Mesothelial cell of epicardium (in vitro differentiated cells): ENCODE results near the gene TMEM14C. TPM values are rescaled to one million over a fixed set of nuclear protein-coding genes. Genes with fewer than 3 reads are reported as not detected.
"Not testable (repeated sequence)": the region's sequence is repeated elsewhere in the genome, so short reads cannot be mapped to it uniquely, and the experiment has no call there.

Experiments
- DNase-seq, 2 experiments: peaks; one replicate each; pipeline ENCODE4 v3.0.0; 2021; ENCODE audit warnings: low spot score in 2 of 2; ENCODE audit not compliant: unreplicated experiment in 2 of 2
- H3K27ac Mint-ChIP-seq: 2 replicates; pipeline ENCODE4 v1.8.0; 2021; ENCODE audit warnings: mixed read lengths
- H3K27me3 Mint-ChIP-seq: 2 replicates; pipeline ENCODE4 v1.8.0; 2021; ENCODE audit warnings: low read depth, mixed read lengths
- H3K36me3 Mint-ChIP-seq: 2 replicates; pipeline ENCODE4 v1.8.0; 2021; ENCODE audit warnings: mixed read lengths
- H3K4me1 Mint-ChIP-seq: 2 replicates; pipeline ENCODE4 v1.8.0; 2021; ENCODE audit warnings: mixed read lengths
- H3K4me3 Mint-ChIP-seq: 2 replicates; pipeline ENCODE4 v1.8.0; 2021; ENCODE audit warnings: mild to moderate bottlenecking, moderate library complexity, mixed read lengths
- H3K9me3 Mint-ChIP-seq: 2 replicates; pipeline ENCODE4 v1.8.0; 2021; ENCODE audit warnings: mixed read lengths
- CTCF ChIP-seq: fragments of 200-600 bp; sonication (generic); IDR thresholded peaks from one replicate; pipeline ENCODE4 v1.5.0; 2021; ENCODE audit warnings: antibody characterized with exemption; ENCODE audit not compliant: unreplicated experiment
- total RNA-seq: library from RNA; stranded (reverse); gene quantifications from 3 replicates; pipeline ENCODE4 v1.2.1, GENCODE V29; 2021

Gene TMEM14C
- total RNA-seq, 1 donor from 2014 or later, result 74.4 TPM

GRCh38 chr6:10719296-10719963 lies 3.4 kb upstream of the TMEM14C start:
- peaks cover 21% of the 10 kb centered on the region for H3K4me1 Mint-ChIP-seq
- peaks cover 3% of the 10 kb centered on the region for H3K36me3 Mint-ChIP-seq
- H3K27me3 Mint-ChIP-seq, result no peaks in the 10 kb centered on the region
- no peak for TF ChIP-seq CTCF
- H3K27ac Mint-ChIP-seq, result no peak overlapping the region
- no peak overlapping the region for H3K4me3 Mint-ChIP-seq
- no peak for DNase-seq
- H3K9me3 Mint-ChIP-seq, result peaks cover 4% of the 10 kb centered on the region

DNA sequence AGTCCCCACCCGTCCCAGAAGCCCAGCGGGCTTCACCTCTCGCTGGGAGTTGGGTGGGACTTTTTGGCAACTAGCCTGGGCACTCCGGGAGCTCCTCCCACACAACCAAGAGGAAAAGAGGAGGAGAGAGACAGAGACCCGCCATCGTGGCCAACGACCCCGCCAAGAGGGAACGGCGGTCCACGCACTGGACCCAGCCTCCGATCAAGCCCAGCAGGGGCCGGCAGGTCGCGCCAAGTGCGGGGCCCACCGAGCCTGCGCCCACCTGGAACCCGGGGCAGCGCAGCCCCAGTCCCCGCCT lies 3.0 kb upstream of the TMEM14C start:
- H3K4me3 Mint-ChIP-seq, result no peak overlapping the region
- H3K27me3 Mint-ChIP-seq, result no peaks in the 10 kb centered on the region
- no peak overlapping the region for H3K27ac Mint-ChIP-seq
- no peak for DNase-seq
- peaks cover 4% of the 10 kb centered on the region for H3K9me3 Mint-ChIP-seq
- TF ChIP-seq CTCF, result no peak
- H3K36me3 Mint-ChIP-seq, result peaks cover 3% of the 10 kb centered on the region
- peaks cover 24% of the 10 kb centered on the region for H3K4me1 Mint-ChIP-seq

GRCh38 chr6:10720265-10720959 lies 2.5 kb upstream of the TMEM14C start:
- TF ChIP-seq CTCF, result no peak
- Mint-ChIP-seq H3K9me3 (peaks cover 4% of the 10 kb centered on the region), H3K4me1 (peaks cover 27% of the 10 kb centered on the region), H3K27ac (no peak overlapping the region), H3K27me3 (no peaks in the 10 kb centered on the region), H3K36me3 (peaks cover 3% of the 10 kb centered on the region), H3K4me3 (no peak overlapping the region)
- DNase-seq, result no peak

- not testable (repeated sequence) for H3K36me3 Mint-ChIP-seq, DNase-seq, H3K27me3 Mint-ChIP-seq, H3K9me3 Mint-ChIP-seq
- H3K4me1 Mint-ChIP-seq, result peaks cover 28% of the 10 kb centered on the region
- H3K27ac Mint-ChIP-seq, result peak overlapping the region; percentile 99
- peak overlapping the region; percentile 97 for H3K4me3 Mint-ChIP-seq
Observed at GRCh38 chr6:10720960-10721849, 1.7 kb upstream of the TMEM14C start.

DNA sequence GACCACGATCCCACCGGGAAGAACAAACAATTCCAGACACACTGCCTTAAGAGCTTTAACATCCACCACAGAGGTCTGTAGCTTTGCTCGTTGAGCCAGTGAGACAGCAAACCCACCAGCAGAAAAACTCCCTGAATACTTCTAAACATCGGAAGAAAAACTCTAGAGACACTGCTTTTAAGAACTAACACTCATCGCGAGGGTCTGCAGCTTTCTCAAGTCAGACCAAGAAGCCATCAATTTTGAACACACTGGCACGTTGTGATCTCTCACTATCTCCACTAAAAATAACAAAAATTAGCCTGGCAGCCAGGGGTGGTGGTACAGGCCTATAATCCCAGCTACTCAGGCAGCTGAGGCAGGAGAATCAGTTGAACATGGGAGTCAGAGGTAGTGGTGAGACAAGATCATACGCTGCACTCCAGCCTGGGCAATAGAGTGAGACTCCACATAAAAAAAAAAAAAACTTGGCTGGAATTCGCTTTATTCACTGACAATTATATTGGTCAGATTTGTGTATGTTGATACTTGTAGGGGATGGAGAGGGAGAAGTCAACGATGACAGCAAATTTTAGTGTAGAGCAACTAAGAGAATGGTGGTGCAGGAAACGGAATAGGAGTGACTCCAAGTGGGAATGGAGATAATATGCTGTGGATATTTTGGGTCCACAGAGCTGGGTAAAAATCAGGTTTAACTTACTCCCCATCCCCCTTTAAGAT lies 860 bp upstream of the TMEM14C start:
- Mint-ChIP-seq H3K4me3 (peak overlapping the region; percentile 97), H3K27ac (peak overlapping the region; percentile 99)
- TF ChIP-seq CTCF, result no peak

More for the DNA sequence above, 860 bp upstream of the TMEM14C start:
- H3K9me3 Mint-ChIP-seq, result peaks cover 4% of the 10 kb centered on the region
- peaks cover 28% of the 10 kb centered on the region for H3K4me1 Mint-ChIP-seq
- no peaks in the 10 kb centered on the region for H3K27me3 Mint-ChIP-seq
- H3K36me3 Mint-ChIP-seq, result peaks cover 4% of the 10 kb centered on the region
- DNase-seq, result no peak
